ENCODE data around the gene TTBK1.

TTBK1 gene

DNA sequence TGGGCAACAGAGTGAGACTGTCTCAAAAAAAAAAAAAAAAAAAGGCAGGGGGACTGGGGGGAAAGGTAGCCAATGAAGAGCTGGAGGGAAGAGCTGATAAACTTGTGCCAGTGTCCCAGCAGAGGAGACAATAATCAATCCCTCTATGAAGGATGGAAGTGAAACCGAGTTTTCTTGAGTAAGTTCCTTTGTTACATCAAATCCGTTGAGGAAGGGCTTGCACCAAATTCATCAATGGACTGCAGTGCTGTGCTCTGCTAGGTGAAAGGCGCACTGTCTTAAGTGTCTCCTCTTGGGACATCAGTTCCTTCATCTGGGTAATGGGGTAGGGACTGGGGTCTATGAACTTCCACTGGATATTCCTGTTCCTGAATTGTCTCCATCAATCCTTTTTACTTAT, 68.4 kb downstream of the TTBK1 start:
- no peak for DNase-seq
- TF ChIP-seq GATA1 (IDR thresholded peaks at IDR 0.05; ENCODE audit: low read depth, low read length) = no peak
- no peak for TF ChIP-seq POLR2A (IDR thresholded peaks at IDR 0.05; ENCODE audit: low read length)

DNA sequence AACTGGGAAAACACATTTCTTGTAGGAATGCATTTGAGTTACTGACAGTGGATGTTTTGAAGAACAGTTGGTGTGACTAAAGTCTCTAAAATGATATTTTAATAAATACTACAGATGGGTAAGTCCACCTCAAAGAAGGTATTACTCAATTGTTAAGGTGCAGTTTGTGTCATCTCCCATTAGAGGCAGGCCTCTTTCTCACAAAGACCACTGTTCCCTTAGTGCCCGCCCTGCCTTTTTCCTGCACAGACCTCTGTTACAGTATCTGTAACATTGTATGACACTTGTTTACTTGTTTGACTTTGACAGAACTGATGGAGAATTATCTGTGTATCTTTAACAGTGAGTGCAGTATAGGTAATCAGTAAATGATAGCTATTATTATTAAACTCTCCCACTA, 70.5 kb downstream of the TTBK1 start:
- no peak for DNase-seq
- TF ChIP-seq POLR2A (IDR thresholded peaks at IDR 0.05; ENCODE audit: low read length) (no peak), GATA1 (IDR thresholded peaks at IDR 0.05; ENCODE audit: low read depth, low read length) (no peak)

DNA sequence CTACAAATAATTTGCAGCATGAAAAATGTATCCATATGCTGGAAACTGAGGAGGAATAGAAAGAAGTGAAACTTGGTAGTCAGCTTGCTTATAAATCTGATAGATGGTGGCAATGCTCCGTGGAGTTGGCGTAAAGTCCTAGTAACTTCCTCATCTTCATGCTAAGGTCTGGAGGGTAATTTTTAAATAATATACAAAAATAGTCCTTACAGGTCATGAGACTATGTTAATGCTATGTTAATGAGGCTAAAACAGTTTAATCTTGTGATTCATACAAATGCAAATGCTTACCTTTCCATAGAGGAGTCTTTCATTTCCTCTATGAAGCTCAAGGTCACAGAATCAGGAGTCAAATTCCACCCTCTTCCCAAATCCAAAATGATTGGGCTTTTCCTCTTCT, 74.7 kb downstream of the TTBK1 start:
- DNase-seq = no peak
- TF ChIP-seq POLR2A (IDR thresholded peaks at IDR 0.05; ENCODE audit: low read length) = no peak
- TF ChIP-seq GATA1 (IDR thresholded peaks at IDR 0.05; ENCODE audit: low read depth, low read length) = no peak

DNA sequence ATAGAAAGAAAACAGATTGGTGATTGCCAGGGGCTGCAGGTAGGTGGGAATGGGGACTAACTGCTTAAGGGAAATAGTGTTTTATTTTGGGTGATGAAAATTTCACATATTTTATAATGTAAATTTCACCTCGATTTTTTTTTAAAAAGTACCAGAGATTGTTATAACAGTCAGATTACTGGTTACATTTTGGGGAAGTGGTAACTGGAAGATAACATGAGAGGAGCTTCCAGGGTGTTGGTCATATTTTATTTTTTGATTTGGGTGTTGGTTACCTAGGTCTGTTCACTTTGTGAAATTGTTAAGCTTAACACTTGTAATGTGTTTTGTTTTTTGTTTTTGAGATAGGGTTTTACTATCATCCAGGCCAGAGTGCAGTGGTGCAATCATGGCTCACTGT, 82.6 kb downstream of the TTBK1 start:
- DNase-seq = no peak
- TF ChIP-seq GATA1 (IDR thresholded peaks at IDR 0.05; ENCODE audit: low read depth, low read length) (no peak), POLR2A (IDR thresholded peaks at IDR 0.05; ENCODE audit: low read length) (no peak)

DNA sequence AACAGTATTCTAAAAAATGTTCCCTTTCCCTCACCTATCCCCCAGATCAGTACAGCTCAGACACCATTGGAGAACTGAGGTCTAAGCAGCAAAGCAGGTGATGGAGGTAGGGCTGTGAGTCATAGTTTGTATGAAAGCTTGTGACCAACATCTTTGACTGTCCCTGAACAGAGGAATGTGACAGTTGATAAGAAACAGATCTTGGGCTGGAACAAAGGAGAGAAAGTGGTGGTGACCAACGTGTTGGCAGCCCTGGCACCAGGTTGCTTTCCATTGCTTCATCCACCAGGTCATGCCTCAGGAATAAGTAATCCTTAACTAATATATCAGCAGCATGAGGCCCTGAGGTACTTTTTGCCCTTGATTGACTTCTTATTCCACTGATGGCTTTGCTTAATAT, 85.2 kb downstream of the TTBK1 start:
- TF ChIP-seq GATA1 (IDR thresholded peaks at IDR 0.05; ENCODE audit: low read depth, low read length) = no peak
- no peak for TF ChIP-seq POLR2A (IDR thresholded peaks at IDR 0.05; ENCODE audit: low read length)
- DNase-seq = no peak

DNA sequence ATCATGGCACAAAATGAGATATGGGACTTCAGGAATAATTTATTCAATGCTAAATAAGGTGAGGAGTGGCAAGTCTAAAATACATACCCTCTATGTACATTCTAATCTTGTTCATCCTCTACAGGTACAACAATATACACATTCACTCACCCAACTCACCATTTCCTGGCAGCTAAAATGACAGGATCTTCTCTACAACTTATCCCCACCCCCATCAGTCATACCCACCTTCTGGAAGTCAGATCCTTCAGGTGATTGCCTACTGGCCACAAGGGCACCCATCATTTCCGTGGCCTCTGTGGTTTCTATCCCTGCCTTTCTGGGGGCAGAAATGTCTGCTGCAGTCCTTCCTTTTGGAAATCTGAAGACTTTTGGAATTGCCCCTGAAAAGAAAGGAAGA, 88.2 kb downstream of the TTBK1 start:
- TF ChIP-seq GATA1 (IDR thresholded peaks at IDR 0.05; ENCODE audit: low read depth, low read length) (no peak), POLR2A (IDR thresholded peaks at IDR 0.05; ENCODE audit: low read length) (no peak)
- no peak for DNase-seq

DNA sequence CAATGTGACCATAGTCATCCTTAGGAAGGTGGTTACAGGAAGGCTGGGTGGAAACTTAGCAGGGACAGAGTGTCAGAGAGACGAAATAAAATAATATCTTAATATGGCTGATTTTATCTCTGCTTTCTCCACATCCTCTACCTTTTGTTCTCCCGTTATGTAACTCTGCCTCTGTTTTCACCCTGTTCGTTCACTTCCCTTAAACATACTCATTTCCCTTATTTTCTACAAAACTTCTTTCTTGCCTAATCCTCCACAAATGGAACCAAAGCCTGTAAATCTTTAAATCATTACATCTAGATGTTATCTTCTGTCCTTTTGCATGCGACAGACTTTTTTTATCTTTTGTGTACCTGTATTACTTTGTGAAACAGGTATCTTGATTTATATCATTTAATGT, 88.6 kb downstream of the TTBK1 start:
- TF ChIP-seq GATA1 (IDR thresholded peaks at IDR 0.05; ENCODE audit: low read depth, low read length) = no peak
- TF ChIP-seq POLR2A (IDR thresholded peaks at IDR 0.05; ENCODE audit: low read length) = no peak
- DNase-seq = no peak

DNA sequence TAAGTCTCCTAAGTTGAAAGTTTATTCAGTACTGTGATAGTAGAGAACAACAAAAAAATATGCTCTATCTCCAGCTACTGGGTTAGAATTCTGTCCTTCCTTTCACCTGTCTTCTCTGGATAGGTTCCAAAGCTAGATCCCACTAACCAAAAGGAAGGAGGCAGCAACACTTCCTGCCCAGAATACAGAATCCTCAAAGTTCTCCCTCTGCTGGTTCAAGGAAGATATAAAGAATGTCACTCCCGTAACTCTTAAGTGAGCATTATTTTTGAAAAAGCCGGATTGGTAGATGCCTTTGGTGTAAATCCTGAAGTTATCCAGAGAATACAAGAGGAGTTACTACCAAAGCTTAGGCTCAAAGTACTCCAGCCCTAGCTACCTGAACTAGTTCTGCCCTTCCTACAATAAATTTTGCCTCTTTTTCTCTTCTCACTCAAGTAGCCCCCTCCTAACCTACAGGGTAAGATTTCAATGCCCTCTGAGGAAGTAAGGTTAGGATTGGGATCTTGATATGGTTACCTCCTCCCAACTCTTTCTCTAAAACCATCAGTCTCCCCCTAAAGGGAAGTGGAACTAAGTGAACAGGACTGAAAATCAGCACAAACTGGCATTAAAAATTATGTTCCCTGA, 91.3 kb downstream of the TTBK1 start:
- peak; percentile 33 to 48 for DNase-seq

DNA sequence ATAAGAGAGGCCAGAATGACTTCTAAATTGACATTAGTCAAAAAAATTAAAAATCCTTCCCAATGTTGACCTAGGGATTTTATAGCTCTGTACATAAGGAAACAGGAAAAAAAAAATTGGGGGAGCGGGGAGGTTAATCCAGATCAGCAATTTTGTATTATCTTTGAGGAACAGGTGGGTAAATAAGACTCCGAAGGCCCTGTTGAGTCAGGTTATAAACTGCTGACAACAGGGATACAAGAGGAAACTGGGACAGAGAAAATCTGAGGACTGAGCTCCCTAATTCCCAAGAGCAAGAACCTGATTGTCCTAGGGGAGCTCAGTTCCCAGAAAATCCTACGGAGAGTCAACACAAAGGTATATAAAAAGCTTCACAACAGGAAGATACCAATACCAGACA, 92.2 kb downstream of the TTBK1 start:
- DNase-seq = no peak
- TF ChIP-seq POLR2A (IDR thresholded peaks at IDR 0.05; ENCODE audit: low read length) = no peak

More for the DNA sequence above, 91.3 kb downstream of the TTBK1 start:
- TF ChIP-seq POLR2A (IDR thresholded peaks at IDR 0.05; ENCODE audit: low read length) (no peak), GATA1 (IDR thresholded peaks at IDR 0.05; ENCODE audit: low read depth, low read length) (no peak)

DNA sequence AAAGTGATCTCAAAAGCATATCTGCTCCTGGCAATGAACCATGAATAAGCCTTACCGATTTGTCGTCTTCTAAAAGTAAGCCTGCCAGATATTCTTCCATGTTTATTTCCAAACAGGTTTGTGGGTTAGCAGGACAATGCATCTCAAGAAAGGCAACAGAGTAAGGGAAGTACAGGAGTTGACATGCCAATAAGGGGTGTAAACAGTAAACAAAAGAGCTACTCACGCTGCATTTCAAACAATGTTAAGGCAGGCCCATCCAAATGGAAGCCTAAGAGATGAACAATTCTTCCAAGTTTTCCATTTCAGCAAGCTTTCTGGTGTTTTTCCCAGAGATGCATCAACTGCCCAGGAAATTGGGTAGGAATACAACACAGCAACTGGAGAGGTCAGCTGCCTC, 93.1 kb downstream of the TTBK1 start:
- TF ChIP-seq GATA1 (IDR thresholded peaks at IDR 0.05; ENCODE audit: low read depth, low read length) (no peak), POLR2A (IDR thresholded peaks at IDR 0.05; ENCODE audit: low read length) (no peak)
- no peak for DNase-seq
